Measurements from ENCODE around the gene PPP1R9B. TPM values are rescaled to one million over a fixed set of nuclear protein-coding genes. Genes with fewer than 3 reads are reported as not detected.

Gene PPP1R9B
- total and polyA plus RNA-seq, 4 donors: 0.90 to 26.1 (median 7.1) TPM

DNA sequence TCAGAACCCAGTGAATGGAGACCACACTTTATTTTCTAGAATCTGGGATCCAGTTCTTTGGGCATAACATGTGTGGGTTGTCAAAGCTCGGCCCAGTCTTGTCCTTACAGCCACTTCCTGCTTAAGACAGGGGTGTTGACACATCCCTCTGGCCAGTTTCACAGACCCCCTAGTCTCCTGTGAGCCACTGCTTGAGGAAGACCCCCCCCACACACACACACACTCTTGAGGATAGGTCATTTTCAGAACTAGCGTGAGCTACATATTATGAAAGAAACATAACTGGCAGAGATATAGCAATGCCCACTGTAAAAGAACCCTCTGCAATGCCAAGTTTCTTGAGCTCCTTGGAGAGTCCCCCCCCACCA is 58.6 kb downstream of the PPP1R9B start:
- WGBS: 74% methylated on average over 2 of the region's 2 CpGs
- TF ChIP-seq, protein P1, sequence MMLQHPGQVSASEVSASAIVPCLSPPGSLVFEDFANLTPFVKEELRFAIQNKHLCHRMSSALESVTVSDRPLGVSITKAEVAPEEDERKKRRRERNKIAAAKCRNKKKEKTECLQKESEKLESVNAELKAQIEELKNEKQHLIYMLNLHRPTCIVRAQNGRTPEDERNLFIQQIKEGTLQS (IDR thresholded peaks at IDR 0.05): no peak
- TF ChIP-seq RXRA (IDR thresholded peaks at IDR 0.05) (no peak), FOXA2 (IDR thresholded peaks at IDR 0.05) (no peak), TAF1 (conservative IDR thresholded peaks at IDR 0.05) (no peak), SP1 (IDR thresholded peaks at IDR 0.05) (no peak), GABPA (IDR thresholded peaks at IDR 0.05 in 1 of 2, conservative IDR thresholded peaks at IDR 0.05 in 1 of 2) (no peak), YY1 (IDR thresholded peaks at IDR 0.05) (no peak), NR2F2 (IDR thresholded peaks at IDR 0.05) (no peak), HNF4A (conservative IDR thresholded peaks at IDR 0.05) (no peak), MAX (IDR thresholded peaks at IDR 0.05) (no peak)
- TF ChIP-seq, protein P2, sequence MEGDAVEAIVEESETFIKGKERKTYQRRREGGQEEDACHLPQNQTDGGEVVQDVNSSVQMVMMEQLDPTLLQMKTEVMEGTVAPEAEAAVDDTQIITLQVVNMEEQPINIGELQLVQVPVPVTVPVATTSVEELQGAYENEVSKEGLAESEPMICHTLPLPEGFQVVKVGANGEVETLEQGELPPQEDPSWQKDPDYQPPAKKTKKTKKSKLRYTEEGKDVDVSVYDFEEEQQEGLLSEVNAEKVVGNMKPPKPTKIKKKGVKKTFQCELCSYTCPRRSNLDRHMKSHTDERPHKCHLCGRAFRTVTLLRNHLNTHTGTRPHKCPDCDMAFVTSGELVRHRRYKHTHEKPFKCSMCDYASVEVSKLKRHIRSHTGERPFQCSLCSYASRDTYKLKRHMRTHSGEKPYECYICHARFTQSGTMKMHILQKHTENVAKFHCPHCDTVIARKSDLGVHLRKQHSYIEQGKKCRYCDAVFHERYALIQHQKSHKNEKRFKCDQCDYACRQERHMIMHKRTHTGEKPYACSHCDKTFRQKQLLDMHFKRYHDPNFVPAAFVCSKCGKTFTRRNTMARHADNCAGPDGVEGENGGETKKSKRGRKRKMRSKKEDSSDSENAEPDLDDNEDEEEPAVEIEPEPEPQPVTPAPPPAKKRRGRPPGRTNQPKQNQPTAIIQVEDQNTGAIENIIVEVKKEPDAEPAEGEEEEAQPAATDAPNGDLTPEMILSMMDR (IDR thresholded peaks at IDR 0.05; ENCODE audit: low read depth, low read length, missing input control): no peak
- Histone ChIP-seq H3K9ac (ENCODE audit: low read depth in 1 of 2, low read length in 2 of 2) (no peak overlapping the region), H3K9me3 (ENCODE audit: control insufficient read depth in 4 of 4, low read length in 3 of 4) (no peaks in the 10 kb centered on the region), H3K27ac (ENCODE audit: low read depth in 1 of 2, low read length in 2 of 2) (no peak overlapping the region), H3K36me3 (ENCODE audit: control insufficient read depth in 4 of 4, insufficient read depth in 3 of 4, low read depth in 1 of 4, low read length in 3 of 4) (no peaks in the 10 kb centered on the region), H3K4me1 (ENCODE audit: control insufficient read depth in 4 of 4, insufficient read depth in 4 of 4, low read length in 3 of 4) (peaks cover 7 to 20% (median 16%) of the 10 kb centered on the region in 4 donors), H3K27me3 (ENCODE audit: control insufficient read depth in 4 of 4, insufficient read depth in 4 of 4, low read length in 3 of 4) (no peaks in the 10 kb centered on the region), H3K4me3 (ENCODE audit: low read depth in 1 of 3, low read length in 3 of 3) (no peak overlapping the region)
- DNase-seq (ENCODE audit: low spot score): no peak

GRCh38 chr17:50090971-50091917 is 59.2 kb downstream of the PPP1R9B start:
- TF ChIP-seq, protein P1 (IDR thresholded peaks at IDR 0.05): no peak
- Histone ChIP-seq H3K27ac (ENCODE audit: low read depth in 1 of 2, low read length in 2 of 2) (no peak overlapping the region), H3K9ac (ENCODE audit: low read depth in 1 of 2, low read length in 2 of 2) (no peak overlapping the region), H3K36me3 (ENCODE audit: control insufficient read depth in 4 of 4, insufficient read depth in 3 of 4, low read depth in 1 of 4, low read length in 3 of 4) (no peaks in the 10 kb centered on the region), H3K27me3 (ENCODE audit: control insufficient read depth in 4 of 4, insufficient read depth in 4 of 4, low read length in 3 of 4) (no peaks in the 10 kb centered on the region), H3K4me1 (ENCODE audit: control insufficient read depth in 4 of 4, insufficient read depth in 4 of 4, low read length in 3 of 4) (peaks cover 3 to 13% (median 9%) of the 10 kb centered on the region in 4 donors), H3K4me3 (ENCODE audit: low read depth in 1 of 3, low read length in 3 of 3) (no peak overlapping the region), H3K9me3 (ENCODE audit: control insufficient read depth in 4 of 4, low read length in 3 of 4) (no peaks in the 10 kb centered on the region)
- WGBS: 75% methylated on average over 15 of the region's 15 CpGs
- DNase-seq (ENCODE audit: low spot score): no peak

- no peak overlapping the region for H3K9ac ChIP-seq (ENCODE audit: low read depth in 1 of 2, low read length in 2 of 2)
- H3K9me3 ChIP-seq (ENCODE audit: control insufficient read depth in 4 of 4, low read length in 3 of 4): no peaks in the 10 kb centered on the region
- no peaks in the 10 kb centered on the region for H3K27me3 ChIP-seq (ENCODE audit: control insufficient read depth in 4 of 4, insufficient read depth in 4 of 4, low read length in 3 of 4)
- H3K27ac ChIP-seq (ENCODE audit: low read depth in 1 of 2, low read length in 2 of 2): no peak overlapping the region
- H3K4me3 ChIP-seq (ENCODE audit: low read depth in 1 of 3, low read length in 3 of 3): no peak overlapping the region
- H3K36me3 ChIP-seq (ENCODE audit: control insufficient read depth in 4 of 4, insufficient read depth in 3 of 4, low read depth in 1 of 4, low read length in 3 of 4): no peaks in the 10 kb centered on the region
- 85% methylated on average over 6 of the region's 6 CpGs for WGBS
- DNase-seq (ENCODE audit: low spot score): no peak
- peaks cover 0 to 6% (median 5%) of the 10 kb centered on the region in 4 donors for H3K4me1 ChIP-seq (ENCODE audit: control insufficient read depth in 4 of 4, insufficient read depth in 4 of 4, low read length in 3 of 4)
- TF ChIP-seq YY1 (IDR thresholded peaks at IDR 0.05) (no peak), JUND (IDR thresholded peaks at IDR 0.05) (no peak), RAD21 (IDR thresholded peaks at IDR 0.05) (no peak), MAX (IDR thresholded peaks at IDR 0.05) (no peak), FOXA1 (IDR thresholded peaks at IDR 0.05) (no peak), TAF1 (conservative IDR thresholded peaks at IDR 0.05) (no peak)
- TF ChIP-seq, protein P3, sequence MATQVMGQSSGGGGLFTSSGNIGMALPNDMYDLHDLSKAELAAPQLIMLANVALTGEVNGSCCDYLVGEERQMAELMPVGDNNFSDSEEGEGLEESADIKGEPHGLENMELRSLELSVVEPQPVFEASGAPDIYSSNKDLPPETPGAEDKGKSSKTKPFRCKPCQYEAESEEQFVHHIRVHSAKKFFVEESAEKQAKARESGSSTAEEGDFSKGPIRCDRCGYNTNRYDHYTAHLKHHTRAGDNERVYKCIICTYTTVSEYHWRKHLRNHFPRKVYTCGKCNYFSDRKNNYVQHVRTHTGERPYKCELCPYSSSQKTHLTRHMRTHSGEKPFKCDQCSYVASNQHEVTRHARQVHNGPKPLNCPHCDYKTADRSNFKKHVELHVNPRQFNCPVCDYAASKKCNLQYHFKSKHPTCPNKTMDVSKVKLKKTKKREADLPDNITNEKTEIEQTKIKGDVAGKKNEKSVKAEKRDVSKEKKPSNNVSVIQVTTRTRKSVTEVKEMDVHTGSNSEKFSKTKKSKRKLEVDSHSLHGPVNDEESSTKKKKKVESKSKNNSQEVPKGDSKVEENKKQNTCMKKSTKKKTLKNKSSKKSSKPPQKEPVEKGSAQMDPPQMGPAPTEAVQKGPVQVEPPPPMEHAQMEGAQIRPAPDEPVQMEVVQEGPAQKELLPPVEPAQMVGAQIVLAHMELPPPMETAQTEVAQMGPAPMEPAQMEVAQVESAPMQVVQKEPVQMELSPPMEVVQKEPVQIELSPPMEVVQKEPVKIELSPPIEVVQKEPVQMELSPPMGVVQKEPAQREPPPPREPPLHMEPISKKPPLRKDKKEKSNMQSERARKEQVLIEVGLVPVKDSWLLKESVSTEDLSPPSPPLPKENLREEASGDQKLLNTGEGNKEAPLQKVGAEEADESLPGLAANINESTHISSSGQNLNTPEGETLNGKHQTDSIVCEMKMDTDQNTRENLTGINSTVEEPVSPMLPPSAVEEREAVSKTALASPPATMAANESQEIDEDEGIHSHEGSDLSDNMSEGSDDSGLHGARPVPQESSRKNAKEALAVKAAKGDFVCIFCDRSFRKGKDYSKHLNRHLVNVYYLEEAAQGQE (IDR thresholded peaks at IDR 0.05): no peak
These were observed 60.4 kb downstream of the PPP1R9B start for GRCh38 chr17:50090071-50090470.

Data from liver (tissue), 9 donors.